ENCODE results near the gene HSPA12B.
"Not testable (repeated sequence)": the region's sequence is repeated elsewhere in the genome, so short reads cannot be mapped to it uniquely, and the experiment has no call there.

Gene HSPA12B

DNA sequence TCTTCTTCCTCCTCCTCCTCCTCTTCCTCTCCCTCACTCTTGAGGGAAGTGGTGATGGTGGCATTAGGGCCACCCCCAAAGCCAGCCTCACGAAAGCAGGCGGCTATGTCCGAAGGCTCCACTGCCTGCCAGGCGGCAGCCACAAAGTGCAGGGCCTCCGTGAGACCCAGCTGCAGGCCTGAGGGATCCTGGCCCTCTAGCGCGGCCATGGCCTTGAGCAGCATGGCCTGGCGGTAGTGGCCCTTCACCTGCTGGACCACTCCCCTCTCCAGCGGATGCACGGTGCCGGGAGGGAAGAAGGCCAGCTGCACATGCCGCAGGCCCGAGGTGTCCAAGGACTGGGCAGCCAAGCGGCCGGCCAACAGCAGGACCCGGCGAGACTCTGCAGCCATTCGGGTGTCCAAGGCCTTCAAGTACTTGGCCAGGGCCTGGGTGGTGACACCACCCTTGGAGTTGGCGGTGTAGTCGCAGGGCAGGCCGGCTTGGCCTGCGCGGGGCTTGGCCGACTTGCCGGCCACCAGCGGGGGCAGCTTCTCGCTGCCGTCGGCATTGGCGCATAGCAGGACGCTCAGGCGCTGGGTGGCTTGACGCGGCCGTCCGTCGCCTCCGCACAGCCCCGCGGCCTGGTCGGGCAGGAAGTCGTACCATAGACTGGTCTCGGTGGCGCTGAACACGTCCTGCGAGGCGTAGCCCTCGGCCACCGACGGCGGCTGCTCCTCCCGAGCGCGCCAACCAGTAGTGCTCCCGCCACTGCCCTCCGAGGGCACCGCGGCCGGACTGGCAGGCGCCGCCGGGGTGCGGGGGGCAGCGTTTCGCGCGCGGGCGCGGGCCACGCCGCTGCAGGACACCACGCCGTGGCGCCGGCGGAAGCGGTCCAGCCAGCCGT lies 53.0 kb downstream of the HSPA12B start:
- H3K27ac Mint-ChIP-seq, result no peak overlapping the region
- H3K4me1 Mint-ChIP-seq (ENCODE audit: low read depth), result peaks cover 46% of the 10 kb centered on the region
- peaks cover 6% of the 10 kb centered on the region for H3K36me3 Mint-ChIP-seq (ENCODE audit: low read depth)
- H3K27me3 Mint-ChIP-seq, result no peaks in the 10 kb centered on the region
- peak overlapping the region; percentile 88 for H3K4me3 Mint-ChIP-seq
- H3K9me3 Mint-ChIP-seq, result no peaks in the 10 kb centered on the region

DNA sequence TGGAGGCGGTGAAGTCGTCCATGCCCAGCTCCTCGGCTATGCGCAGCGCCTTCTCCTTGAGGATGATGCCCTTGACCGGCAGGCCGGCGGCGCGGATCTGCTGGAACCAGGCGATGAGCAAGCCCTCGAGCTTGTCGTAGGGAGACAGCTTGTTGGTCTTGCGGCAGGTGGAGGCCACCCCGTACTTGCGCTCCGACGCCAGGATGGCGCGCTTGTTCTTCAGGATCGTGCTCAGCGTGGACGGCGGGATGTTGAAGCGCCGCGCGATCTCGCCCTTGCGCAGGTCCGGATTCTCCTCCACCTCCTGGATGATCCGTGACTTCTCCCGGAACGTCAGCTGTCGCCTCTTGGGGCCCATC lies 53.6 kb downstream of the HSPA12B start:
- Mint-ChIP-seq H3K27ac (peak overlapping the region; percentile 87), H3K36me3 (ENCODE audit: low read depth) (peaks cover 6% of the 10 kb centered on the region), H3K4me3 (peak overlapping the region; percentile 88), H3K4me1 (ENCODE audit: low read depth) (peaks cover 40% of the 10 kb centered on the region), H3K27me3 (no peaks in the 10 kb centered on the region), H3K9me3 (no peaks in the 10 kb centered on the region)

- peak within 1 kb of the TSS; percentile 88 for H3K4me3 Mint-ChIP-seq
- H3K27me3 Mint-ChIP-seq, result no peaks in the 10 kb centered on the region
- peaks cover 6% of the 10 kb centered on the region for H3K36me3 Mint-ChIP-seq (ENCODE audit: low read depth)
- no peaks in the 10 kb centered on the region for H3K9me3 Mint-ChIP-seq
- H3K4me1 Mint-ChIP-seq (ENCODE audit: low read depth), result peaks cover 34% of the 10 kb centered on the region
- H3K27ac Mint-ChIP-seq, result peak within 1 kb of the TSS; percentile 87
Observed at GRCh38 chr20:3786665-3787323, 54.3 kb downstream of the HSPA12B start, which contains the start of gene CENPB. Gene CENPB (minus strand): TSS chr20:3786740. CDS start chr20:3786483, 257 bp downstream.

DNA sequence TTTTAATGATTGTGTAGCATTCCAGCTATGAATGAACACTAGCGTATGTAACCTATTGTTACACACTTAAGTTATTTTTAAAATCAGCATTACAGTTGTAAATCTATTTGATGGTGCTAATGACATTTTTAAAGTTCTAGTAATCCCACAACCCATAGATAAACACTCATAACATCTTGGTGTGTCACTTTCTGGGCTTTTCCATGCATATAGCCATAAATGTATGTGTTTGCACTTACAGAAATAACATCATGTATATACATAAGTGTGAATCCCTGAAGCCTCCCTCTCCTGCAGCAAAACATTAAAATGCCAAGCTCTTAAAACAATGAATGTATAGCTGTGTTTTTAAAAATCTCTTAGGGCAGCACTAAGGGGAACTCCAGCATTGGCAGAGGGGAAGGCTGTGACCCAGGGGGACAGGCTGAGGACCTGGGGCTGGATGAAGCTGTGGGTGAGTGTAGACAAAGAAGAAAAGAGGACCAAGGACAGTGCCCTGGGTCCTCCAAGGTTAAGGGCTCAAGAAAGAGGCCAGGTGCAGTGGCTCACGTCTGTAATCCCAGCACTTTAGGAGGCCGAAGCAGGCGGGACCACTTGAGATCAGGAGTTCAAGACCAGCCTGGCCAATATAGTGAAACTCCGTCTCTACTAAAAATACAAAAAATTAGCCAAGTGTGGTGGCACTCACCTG lies 55.0 kb downstream of the HSPA12B start:
- no peaks in the 10 kb centered on the region for H3K27me3 Mint-ChIP-seq
- H3K4me3 Mint-ChIP-seq, result peak overlapping the region; percentile 70
- no peaks in the 10 kb centered on the region for H3K9me3 Mint-ChIP-seq
- no peak overlapping the region for H3K27ac Mint-ChIP-seq
- H3K4me1 Mint-ChIP-seq (ENCODE audit: low read depth), result peaks cover 31% of the 10 kb centered on the region
- H3K36me3 Mint-ChIP-seq (ENCODE audit: low read depth), result peaks cover 6% of the 10 kb centered on the region

DNA sequence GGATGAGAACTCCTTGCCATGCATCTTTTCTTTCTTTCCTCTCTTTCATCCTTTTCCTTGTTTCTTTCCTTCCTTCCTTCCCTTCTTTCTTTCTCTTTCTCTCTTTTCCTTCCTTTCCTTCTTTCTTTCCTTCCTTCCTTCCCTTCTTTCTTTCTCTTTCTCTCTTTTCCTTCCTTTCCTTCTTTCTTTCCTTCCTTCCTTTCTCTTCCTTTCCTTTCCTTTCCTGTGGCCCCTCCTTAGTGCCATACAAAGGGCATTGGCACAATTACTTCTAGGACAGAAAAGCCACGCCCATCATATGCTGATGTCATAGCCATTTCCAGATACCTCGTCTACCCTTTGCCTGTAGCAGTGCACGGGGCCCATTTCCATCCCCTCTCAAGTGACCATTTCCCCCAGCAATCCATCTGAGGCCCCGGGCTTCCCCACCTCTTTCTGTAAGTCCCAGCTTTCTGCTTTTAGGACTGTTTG lies 56.2 kb downstream of the HSPA12B start:
- Mint-ChIP-seq H3K4me1 (ENCODE audit: low read depth) (peaks cover 25% of the 10 kb centered on the region), H3K27me3 (no peaks in the 10 kb centered on the region), H3K36me3 (ENCODE audit: low read depth) (peaks cover 6% of the 10 kb centered on the region), H3K9me3 (no peaks in the 10 kb centered on the region), H3K27ac (peak overlapping the region; percentile 50), H3K4me3 (no peak overlapping the region)

- peaks cover 24% of the 10 kb centered on the region for H3K4me1 Mint-ChIP-seq (ENCODE audit: low read depth)
- not testable (repeated sequence) for H3K36me3 Mint-ChIP-seq (ENCODE audit: low read depth); H3K9me3 Mint-ChIP-seq; H3K27ac Mint-ChIP-seq; H3K4me3 Mint-ChIP-seq; H3K27me3 Mint-ChIP-seq
Observed at GRCh38 chr20:3789201-3789600, 56.7 kb downstream of the HSPA12B start.

DNA sequence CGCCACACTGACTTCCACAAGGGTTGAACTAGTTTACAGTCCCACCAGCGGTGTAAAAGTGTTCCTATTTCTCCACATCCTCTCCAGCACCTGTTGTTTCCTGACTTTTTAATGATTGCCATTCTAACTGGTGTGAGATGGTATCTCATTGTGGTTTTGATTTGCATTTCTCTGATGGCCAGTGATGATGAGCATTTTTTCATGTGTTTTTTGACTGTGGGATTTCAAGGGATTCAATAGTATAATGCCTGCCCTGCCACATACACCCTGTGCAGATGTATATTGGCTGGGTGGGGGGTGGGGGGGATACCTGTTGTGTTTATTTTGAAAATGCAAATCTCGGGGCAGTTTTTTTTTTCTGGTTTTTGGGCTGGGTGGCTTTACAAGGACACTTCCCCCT lies 61.7 kb downstream of the HSPA12B start:
- H3K4me3 Mint-ChIP-seq; H3K36me3 Mint-ChIP-seq (ENCODE audit: low read depth); H3K27me3 Mint-ChIP-seq; H3K9me3 Mint-ChIP-seq; H3K27ac Mint-ChIP-seq: not testable (repeated sequence)
- H3K4me1 Mint-ChIP-seq (ENCODE audit: low read depth), result peaks cover 34% of the 10 kb centered on the region

GRCh38 chr20:3794701-3795420 lies 62.4 kb downstream of the HSPA12B start:
- H3K4me3 Mint-ChIP-seq, result peak overlapping the region; percentile 91
- no peaks in the 10 kb centered on the region for H3K9me3 Mint-ChIP-seq
- no peaks in the 10 kb centered on the region for H3K27me3 Mint-ChIP-seq
- H3K36me3 Mint-ChIP-seq (ENCODE audit: low read depth), result peaks cover 6% of the 10 kb centered on the region
- peak overlapping the region; percentile 98 for H3K27ac Mint-ChIP-seq
- H3K4me1 Mint-ChIP-seq (ENCODE audit: low read depth), result peaks cover 41% of the 10 kb centered on the region

DNA sequence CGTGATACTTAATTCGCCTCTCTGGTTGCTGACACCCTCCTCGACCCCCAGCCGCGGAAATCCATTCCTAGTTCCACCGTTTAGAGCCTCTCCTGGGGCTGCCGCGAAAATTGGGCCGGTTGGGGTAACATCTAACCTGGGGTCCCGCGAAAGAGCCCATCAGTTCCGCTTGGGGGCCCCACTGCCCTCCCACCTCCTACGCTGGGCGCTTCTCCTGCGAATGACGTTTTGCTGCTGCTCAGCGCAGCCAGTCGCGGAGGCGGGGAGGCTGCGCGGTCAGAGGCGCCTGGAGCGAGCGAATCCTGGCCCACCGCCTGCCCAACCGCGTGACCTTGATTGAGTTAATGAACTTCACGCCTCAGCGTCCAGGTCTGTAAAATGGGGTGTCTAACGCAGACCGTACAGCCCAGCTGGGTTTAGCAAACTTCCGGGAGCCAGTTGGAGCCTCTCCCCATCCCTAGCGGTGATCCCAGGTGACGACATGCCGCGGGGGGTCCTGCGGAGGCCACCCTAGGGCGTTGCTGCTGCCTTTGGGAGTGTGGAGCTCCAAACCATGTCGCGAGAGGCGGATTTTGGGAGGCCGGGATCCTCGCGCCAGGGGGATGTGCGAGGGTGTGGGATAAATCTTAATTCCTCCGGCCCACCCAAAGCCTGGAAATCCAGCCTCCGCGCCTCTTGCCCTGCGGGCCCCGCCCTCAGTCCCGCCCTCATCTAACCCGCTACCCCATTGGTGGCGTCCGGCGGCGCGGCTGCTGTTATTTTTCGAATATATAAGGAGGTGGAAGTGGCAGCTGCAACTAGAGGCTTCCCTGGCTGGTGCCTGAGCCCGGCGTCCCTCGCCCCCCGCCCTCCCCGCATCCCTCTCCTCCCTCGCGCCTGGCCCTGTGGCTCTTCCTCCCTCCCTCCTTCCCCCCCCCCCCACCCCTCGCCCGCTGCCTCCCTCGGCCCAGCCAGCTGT lies 63.3 kb downstream of the HSPA12B start, which contains the start of gene CDC25B:
Gene CDC25B (plus strand): TSS at position 800 of the 958 bp plus-strand sequence. CDS start 222 bp downstream, outside the sequence.
- Mint-ChIP-seq H3K27me3 (no peaks in the 10 kb centered on the region), H3K27ac (peak within 1 kb of the TSS; percentile 98), H3K9me3 (no peaks in the 10 kb centered on the region), H3K4me1 (ENCODE audit: low read depth) (peaks cover 51% of the 10 kb centered on the region), H3K36me3 (ENCODE audit: low read depth) (peaks cover 14% of the 10 kb centered on the region), H3K4me3 (peak within 1 kb of the TSS; percentile 91)

DNA sequence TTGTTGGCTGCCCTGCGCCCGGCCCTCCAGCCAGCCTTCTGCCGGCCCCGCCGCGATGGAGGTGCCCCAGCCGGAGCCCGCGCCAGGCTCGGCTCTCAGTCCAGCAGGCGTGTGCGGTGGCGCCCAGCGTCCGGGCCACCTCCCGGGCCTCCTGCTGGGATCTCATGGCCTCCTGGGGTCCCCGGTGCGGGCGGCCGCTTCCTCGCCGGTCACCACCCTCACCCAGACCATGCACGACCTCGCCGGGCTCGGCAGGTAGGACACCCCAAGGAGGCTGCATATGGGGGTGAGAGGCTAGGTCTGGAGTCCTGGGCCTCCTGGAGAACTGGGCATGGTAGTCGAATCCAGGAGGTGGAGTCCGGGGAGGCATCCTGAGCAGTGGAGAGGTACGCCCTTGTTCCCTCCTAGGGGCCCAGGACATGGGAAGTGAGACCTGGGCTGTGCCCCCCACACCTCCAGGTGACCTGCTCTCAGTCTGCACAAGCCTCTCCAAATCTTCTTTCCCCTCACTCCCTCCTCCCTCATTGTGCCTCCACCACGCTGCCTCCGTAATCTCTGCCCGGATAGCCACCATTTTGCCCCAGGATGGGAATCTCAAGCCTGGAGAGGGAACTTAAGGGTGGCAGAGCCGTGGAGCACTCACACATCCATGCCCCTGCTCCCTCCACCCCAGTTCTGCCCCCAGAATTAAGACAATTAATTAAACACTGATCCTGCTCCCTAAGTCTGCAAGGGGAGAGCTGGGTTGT lies 64.2 kb downstream of the HSPA12B start:
- peaks cover 57% of the 10 kb centered on the region for H3K4me1 Mint-ChIP-seq (ENCODE audit: low read depth)
- H3K9me3 Mint-ChIP-seq, result no peaks in the 10 kb centered on the region
- peaks cover 23% of the 10 kb centered on the region for H3K36me3 Mint-ChIP-seq (ENCODE audit: low read depth)
- H3K27ac Mint-ChIP-seq, result peak overlapping the region; percentile 89
- H3K4me3 Mint-ChIP-seq, result peak overlapping the region; percentile 91
- H3K27me3 Mint-ChIP-seq, result no peaks in the 10 kb centered on the region

DNA sequence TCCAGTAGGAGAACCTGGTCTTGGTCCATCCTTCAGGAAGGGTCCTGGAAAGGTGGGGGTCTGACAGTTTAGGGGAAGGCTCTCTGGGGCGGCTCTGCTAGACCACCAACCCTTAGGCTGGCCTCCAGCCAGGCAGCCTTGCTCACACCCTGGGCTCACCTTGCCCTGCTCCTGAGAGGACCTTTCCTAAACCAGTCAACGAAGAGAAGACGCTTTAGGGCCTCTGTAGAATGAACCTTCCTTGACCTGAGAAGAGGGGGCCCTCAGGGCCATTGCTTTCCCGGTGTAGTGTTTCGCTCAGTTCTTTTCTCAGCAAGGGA lies 64.7 kb downstream of the HSPA12B start:
- peaks cover 62% of the 10 kb centered on the region for H3K4me1 Mint-ChIP-seq (ENCODE audit: low read depth)
- peak overlapping the region; percentile 91 for H3K4me3 Mint-ChIP-seq

DNA sequence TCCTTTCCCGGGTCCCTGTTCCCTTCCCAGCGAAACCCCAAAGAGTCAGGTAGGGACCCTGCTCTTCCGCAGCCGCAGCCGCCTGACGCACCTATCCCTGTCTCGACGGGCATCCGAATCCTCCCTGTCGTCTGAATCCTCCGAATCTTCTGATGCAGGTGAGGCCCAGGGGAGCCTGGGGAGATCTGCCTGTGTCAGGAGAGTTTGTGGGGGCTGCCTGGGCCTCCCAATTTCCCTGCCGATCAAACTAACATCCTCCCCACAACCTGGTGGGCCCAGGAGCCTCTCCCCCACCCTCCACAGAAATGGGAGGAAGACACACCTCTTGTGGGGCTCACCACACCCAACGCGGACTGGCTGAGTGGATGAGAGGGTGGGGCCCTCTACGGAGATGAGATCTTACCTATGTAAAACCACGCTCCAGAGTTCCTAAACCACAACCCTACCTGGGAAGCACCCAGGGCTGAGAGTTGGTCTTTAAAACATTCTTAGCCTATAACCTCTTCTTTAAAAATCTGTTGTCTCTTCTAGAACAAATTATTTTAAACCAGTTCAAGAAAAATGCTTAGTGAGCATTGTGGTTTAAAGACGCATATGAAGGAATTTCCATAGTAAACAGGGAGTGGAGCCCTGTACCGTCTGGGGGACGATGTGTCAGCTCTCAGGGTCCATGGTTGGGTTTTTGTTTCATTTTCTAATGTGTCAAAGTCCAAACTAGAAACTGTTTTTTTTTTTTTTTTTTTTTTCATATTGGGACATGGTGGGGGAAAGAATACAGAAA lies 65.3 kb downstream of the HSPA12B start:
- Mint-ChIP-seq H3K27ac (peak overlapping the region; percentile 89), H3K36me3 (ENCODE audit: low read depth) (peaks cover 28% of the 10 kb centered on the region), H3K9me3 (no peaks in the 10 kb centered on the region), H3K27me3 (no peaks in the 10 kb centered on the region), H3K4me3 (peak overlapping the region; percentile 91), H3K4me1 (ENCODE audit: low read depth) (peaks cover 67% of the 10 kb centered on the region)

More for the DNA sequence above, 64.7 kb downstream of the HSPA12B start:
- H3K9me3 Mint-ChIP-seq, result no peaks in the 10 kb centered on the region
- peaks cover 23% of the 10 kb centered on the region for H3K36me3 Mint-ChIP-seq (ENCODE audit: low read depth)
- H3K27me3 Mint-ChIP-seq, result no peaks in the 10 kb centered on the region
- H3K27ac Mint-ChIP-seq, result peak overlapping the region; percentile 89
